B cell (primary cell): Measurements from ENCODE around the gene COL25A1.

Experiments used
- CTCF ChIP-seq: fragments of 200-600 bp; IDR thresholded peaks from one replicate; pipeline ENCODE4 v1.8.0; 2022; ENCODE audit warnings: antibody characterized with exemption, mild to moderate bottlenecking
- EZH2 ChIP-seq: IDR thresholded peaks from 2 replicates; pipeline ENCODE4 v1.6.1; 2012; ENCODE audit warnings: borderline replicate concordance, low read depth, mild to moderate bottlenecking, moderate library complexity, low read length; ENCODE audit not compliant: insufficient read depth, poor library complexity, severe bottlenecking

- TF ChIP-seq CTCF (no peak), EZH2 (no peak)
These were observed 296.9 kb downstream of the COL25A1 start for GRCh38 chr4:109005523-109005922.
